AG08396 (cell line): ENCODE measurements around the gene CHRDL1.
A peak's percentile ranks its signal among the peaks of the same experiment; 100 is the strongest.

Experiments used
- DNase-seq: peaks from one replicate; pipeline ENCODE4 v3.0.0; 2012; ENCODE audit warnings: low spot score, mixed read lengths

Gene CHRDL1

DNA sequence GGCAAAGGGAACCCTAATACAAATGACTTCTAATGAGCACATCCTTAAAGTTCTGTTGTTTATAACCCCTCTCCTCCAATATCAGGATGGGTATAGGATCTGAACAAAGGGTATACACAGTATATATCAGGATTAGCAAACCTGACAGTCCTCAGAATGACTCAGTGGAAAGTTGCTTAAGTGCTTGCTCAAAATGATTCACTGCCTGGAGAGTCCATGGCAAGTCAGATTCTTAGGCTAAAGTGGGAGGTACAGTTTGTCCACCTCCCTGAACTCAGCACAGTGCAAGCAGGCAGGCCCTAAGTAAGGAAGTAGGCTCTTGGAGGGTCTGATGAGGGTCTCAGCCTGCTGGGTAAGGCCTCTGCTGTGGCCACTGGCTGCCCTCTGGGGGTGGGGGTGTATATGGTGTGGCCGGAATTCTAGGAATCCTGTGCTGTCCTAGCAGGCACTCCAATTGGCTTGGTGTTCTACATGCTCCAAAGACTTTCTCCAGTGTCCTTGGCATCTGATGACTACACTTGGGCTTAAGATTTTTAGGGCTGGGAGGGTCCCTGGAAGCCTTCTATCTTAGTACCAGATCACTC is 54.3 kb downstream of the CHRDL1 start:
- DNase-seq = peak; percentile 8

DNA sequence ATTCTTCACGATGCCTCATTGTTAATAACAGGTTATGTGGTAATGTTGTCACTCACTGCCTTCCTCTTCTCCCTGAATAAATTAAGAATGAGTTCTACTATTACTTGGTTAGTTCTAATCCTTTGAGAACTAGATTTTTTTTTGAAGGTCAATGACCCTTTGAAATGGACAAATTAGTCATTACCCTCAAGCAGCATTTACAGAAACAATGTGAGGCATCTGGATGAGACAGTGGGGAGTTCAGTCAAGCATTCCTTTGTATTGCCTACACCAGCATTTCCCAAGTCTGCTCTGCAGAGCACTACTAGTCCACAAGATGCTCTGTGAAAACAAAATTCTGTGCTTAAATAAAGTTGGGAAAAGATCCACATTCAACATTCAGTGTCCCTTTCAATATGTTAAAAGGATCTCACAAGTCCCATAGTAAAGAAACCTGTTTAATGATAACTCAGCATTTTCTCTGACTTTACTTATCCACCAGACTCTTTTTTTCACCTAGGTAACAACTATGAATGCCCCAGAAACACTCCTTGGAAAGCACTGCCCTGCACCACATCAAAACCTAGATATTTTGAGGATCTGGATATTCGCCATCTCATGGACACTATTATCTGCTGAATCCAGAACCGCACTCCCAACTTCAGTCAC is 60.6 kb downstream of the CHRDL1 start:
- peak; percentile 11 for DNase-seq

DNA sequence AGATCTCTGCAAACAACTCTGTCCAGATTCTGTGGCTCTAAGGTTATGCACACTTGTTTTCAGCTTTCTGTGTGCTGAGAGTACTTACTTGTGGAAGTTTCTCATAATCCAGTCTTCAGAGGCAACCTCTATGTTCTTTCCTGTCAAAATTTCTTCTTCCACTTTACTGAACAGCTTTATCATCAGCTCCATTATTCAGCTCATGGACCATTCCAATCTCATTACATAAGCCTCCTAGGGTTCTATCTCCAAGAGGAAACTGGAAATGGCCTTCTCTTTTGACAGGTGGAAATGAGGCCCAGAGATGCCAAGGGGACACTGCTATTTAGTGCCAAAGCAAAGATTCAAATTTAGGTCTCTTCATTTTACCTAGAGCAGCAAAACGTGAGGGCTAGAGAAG is 61.3 kb downstream of the CHRDL1 start:
- no peak for DNase-seq

DNA sequence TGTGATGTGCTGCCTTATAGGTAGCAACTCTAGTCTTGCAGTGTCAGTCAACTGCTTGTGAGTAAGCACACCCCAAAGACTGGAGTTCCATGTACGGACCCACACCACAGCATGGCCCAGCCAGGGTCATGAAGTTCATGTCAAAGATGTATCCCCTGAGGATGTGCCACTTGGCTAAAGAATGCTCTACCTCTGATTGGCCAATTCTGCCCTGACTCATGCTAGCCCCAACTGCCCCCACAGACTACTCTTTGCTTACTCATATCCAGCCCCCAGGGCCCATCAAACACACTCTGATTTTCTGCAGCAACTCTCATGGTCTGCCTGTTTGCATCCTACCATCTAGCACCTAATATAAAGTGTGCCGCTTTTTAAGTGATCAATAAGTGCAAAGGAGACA is 62.5 kb downstream of the CHRDL1 start:
- no peak for DNase-seq

DNA sequence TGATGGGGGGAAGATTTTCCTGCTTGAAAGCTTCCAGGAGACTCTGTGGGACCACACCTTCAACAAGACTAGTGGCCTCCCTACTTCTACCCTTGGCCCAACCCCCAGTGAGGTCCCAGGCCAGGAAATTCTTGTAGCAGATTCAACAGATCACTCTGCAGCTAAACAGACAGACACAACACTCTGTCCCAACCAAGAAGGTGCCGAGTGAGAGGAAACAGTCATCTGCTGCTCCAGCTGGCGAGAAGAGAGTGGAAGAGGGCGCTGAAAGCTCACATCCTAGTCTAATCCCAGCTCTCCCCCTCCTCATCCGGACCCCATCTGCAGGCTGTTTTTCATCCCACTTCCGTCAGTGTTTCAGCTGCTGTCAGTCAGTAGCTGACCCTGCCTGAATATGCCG is 63.4 kb downstream of the CHRDL1 start:
- DNase-seq = no peak

DNA sequence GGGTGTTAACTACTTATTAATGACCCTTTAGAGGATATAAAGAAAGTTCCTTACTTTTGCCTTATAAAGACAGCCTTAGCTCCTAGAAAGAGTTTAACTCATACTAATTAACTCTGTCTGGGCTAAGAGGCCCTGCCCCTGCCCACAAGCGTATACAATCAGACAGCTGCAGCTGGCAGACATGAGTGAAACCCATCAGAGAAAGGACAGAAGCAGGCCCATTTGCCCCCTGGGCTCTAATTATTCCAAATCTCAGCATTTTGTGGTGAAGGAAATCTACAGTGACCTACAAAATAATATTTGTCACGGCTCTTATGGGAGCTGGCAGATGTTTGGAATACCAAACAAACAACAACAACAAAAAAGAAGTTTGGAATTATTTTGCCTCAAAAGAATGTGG is 71.8 kb downstream of the CHRDL1 start:
- no peak for DNase-seq

DNA sequence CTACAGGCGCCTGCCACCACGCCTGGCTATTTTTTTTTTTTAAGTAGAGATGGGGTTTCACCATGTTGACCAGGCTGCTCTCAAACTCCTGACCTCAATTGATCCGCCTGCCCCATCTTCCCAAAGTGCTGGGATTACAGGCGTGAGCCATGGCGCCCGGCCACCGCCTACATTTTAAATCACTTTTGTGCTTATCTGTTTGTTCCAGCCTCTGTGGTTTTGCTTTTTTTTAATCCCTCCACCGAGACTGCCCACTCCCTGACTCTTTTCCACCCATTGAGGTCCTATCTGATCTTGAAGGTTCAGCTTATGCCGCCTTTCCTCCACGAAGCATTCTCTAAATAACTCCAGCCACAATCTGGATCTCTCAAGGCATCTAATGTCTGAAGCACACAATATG is 73.5 kb downstream of the CHRDL1 start:
- DNase-seq = no peak

DNA sequence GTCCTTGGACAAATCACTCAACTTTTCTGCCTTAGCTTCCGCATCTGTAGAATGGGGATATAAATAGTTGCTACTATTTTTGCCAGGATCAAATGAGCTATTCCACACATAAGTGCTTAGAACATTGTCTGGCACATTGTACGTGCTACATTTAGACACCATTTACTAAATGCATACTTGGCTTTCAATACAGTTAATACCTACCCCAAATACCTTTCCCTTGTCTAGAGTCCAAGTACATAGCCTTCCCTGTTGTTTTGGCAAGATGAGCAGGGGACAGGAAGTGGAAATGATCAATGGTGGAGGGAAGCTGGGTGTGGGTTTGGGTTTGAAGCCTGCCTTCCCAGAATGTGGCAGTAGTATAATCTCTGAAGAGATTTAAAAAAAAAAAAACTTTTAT is 82.0 kb downstream of the CHRDL1 start:
- no peak for DNase-seq

DNA sequence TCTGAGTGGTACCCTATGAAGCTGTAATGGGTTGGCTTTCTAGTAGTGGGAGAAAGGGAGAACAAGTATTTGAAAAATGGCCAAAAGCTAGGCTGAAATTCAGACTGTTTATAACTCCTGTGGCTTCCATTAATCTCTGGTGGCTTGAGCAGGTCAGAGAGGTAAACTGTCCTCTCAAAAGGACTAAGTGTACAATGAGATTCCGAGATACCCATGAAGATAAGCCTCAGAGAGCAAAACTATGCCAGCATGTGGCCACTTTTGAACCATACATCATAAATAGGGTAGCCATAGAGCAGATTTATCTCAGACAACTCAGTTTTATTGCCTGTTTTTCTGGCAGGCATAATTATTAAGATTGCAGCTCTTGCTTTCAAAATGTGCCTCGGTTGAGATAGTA is 89.2 kb downstream of the CHRDL1 start:
- DNase-seq = no peak

DNA sequence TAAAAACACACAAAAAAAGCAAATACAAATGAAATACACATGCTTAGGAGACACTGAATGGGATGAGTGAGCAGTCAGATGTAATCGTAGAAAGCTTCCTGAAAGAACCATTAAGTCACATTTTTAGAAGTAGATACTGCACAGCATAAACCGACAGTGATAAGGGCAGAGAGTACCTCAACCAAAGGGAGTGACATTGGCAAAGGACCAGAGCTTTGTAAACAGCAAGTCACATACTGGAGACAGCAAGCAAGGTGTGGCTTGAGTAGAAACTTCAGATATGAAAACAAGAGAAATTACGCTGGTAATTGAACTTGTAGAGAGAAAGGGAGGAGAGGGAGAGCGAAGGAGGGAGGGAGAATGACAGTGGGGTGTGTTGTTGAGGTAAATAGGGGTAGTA is 92.0 kb downstream of the CHRDL1 start:
- DNase-seq = no peak

DNA sequence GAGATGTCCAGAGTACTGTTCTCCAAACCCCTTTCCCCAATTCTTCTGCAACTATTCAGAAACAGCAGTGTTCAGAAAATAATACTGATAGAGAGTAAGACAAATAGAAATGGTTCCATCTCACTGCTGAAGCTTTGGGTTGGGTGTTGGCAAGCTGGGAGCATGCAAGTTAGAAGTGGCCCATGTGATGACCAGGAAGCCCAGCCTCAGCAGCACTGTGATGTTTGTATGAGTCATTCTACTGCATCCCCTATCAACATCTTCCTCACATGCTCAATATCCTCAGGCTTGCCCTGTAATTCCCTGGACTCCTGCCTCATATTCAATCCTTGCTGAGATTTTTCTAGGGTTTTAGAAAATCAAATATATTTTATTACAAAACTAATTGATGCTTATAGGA is 96.5 kb downstream of the CHRDL1 start:
- DNase-seq = peak; percentile 7

DNA sequence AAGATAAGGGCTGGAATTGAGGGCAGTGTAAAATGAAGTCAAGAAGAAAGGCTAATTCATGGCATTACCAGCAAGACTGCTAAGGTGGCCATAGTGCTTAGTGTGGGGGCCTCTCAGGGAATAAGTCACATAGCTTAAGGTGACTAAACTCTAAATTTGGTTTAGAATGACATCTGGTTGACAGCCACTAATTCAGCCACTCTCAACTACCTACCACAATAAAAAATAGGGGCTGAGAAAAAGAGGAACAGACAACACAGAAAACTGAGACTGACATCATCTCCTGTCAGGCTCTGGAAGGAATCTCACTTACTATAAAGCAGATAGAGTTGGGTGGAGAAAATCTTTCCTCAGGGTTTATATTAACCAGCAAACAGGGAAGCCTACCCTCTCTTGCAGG is 96.9 kb downstream of the CHRDL1 start:
- no peak for DNase-seq

DNA sequence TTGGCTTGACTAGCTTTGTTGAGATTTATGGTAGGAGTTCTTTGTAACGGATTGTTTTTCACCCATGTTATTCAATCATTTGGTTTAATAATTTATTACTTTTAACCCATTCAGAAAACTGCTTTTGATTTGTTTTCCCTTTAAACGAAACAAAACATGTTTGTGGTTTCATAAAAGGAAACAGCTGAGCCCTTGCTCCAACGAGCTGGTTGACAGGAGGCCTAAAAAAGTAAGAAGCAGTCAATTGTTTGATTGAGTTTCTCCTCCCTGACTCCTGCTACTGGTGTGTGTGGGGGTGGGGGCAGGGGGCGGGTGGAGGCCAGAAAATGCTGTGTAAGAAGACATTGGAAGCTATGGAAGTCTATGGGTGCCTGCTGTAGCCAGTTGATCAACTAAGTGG is 102.8 kb downstream of the CHRDL1 start:
- no peak for DNase-seq

DNA sequence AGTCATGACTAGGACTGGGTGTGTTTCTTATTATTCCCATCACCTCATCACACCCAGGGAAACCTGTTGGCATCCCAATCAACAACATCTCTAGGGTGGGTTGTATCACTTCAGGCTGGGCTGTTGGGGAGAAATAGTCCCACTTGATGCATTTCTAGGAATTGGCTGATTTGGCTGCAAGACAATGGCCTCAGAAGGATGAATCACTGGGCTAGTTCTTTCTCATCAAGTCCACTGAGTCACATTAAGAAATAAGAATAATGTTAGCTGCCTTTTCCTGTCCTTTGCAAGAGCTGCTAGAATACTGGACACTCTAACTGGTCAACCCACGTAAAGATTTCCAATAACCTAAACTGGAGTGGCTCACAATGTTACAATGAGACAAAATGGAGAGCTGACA is 104.2 kb downstream of the CHRDL1 start:
- DNase-seq = no peak

DNA sequence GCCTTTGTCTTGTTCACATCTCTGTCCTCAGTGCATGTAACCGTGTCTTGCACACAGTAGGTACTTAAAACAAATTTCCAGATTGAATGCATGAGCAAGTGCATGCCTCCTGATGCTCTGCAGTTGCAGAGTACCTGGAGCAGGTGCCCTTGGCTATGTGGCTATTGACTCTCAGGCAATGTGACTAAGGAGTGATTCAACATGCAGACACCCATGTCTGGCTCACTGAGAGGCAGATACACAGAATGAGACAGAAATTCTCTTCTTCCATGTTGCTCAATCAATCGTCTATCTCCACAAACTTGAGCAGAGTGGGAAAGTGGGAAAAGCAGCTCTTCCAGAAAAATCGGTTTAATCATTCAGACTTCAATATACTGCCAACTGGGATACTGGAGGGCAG is 111.0 kb downstream of the CHRDL1 start:
- DNase-seq = no peak

DNA sequence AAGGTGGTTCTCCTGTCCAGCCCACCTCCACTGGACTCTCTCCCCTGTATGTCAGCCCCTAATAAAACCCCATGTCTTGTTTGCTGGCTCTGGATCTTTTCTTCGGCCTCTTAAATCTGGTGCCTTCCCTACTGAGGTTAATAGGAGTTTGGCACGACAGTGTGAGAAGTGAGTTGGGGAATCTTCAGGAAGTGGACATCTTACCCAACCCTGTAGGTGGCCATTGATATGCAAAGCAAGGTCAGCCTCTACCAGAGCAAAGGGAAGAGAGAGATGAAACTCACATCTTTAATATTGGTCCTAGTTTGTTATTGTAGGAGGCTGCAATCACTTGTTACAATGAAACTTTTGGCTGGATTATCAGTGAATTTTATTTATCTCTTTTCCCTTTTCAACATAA is 111.7 kb downstream of the CHRDL1 start:
- DNase-seq = no peak

DNA sequence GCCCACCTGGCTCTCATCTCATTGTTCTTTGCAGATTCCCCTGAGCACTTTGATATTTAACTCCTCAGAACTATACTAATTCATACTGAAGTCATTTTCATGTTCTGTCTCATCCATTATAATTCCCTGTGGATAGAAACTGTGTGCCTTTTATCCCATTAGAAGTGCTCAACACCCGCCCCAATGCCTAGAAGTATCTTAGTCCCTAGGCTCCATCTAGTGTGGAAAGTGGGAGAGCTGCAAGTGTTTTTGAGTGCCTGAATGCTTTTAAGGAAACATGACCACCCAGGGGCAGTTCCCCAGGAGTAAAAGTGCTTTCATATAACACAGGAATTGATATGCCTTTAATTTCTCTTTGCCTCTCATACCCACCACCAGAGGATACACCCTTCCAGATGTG is 117.0 kb downstream of the CHRDL1 start:
- no peak for DNase-seq

DNA sequence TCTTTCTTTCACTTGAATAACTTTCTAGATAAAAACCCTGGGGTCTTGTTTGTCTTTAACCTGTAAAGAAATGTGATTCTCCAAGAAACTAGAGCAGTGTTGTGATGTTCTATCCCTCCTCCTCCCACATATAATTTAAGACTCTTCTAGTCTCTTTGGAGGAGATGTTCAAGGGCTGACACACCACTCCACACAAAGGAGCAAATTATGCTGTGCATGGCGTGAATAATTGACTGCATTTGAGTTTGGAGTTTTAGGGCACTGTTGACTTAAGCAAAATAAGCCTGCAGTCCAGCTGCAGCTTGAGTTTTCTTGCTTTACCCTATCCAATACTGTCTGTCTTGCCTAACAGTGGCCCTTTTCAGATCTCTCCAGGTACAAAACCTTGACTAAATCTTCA is 119.7 kb downstream of the CHRDL1 start:
- DNase-seq = no peak

DNA sequence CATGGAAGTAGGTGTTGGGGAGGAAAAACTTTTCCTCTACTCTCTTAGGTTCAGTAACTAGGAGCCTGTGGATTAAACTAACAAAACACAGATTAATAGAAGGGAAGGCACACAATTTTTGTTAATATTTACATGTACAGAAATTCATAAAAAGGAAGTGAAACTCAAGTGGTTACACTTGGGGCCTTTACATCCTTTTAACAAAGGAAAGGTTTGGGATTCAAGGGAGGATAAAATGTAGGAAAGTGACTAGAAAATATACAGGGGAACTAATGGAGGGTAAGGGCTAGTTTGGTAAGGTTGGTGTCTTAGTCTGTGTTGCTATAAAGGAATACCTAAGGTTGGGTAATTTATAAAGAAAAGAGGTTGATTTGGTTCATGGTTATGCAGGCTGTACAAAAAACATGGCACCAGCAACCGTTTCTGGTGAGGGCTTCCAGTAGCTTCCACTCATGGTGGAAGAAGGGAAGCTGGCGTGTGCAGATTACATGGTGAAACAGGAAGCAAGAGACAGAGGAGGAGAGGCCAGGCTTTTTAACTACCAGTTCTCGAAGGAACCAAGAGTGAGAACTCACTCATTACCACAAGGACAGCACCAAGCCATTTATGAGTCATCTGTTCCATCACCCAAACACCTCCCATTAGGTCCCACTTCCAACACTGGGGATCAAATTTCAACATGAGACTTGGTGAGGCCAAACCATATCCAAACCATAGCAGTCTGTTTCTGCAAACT is 124.4 kb downstream of the CHRDL1 start:
- DNase-seq = no peak

DNA sequence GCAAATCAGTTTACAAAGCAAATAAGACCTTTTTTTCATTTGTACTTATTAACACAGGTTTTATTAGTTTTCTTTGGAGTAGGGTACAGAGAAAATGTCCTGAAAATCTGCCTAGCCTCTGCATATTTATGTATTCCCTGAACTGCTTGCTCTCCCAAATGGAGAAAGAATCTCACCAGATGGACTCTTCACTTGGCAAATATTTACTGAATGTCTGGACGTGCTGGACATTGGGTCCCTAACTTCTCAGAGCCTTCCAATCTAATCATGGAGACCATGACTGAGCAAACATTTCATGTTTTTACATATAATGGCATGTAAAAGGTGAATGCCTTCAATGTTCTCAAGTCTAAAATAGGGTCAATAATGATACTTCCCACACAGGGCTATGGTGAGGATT is 126.0 kb downstream of the CHRDL1 start:
- DNase-seq = no peak

DNA sequence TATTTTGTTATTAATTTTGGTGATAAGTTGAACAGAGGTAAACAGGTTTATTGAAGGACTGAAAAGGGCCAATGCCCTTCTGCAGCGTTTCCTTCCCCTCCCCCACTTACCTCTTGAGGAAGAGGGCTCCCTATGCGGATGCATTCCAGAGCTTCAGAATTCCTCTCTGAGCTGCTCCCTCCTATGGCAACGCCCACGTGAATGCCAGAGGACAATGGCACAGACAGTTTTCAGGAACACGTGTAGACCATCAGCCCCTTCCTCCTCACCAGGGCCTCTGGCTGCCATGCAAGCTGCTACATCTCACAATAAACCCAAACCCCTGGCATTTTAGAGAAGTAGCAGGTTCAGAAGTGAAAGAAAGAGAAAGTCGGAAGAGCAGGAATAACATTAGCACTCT is 127.9 kb downstream of the CHRDL1 start:
- no peak for DNase-seq

DNA sequence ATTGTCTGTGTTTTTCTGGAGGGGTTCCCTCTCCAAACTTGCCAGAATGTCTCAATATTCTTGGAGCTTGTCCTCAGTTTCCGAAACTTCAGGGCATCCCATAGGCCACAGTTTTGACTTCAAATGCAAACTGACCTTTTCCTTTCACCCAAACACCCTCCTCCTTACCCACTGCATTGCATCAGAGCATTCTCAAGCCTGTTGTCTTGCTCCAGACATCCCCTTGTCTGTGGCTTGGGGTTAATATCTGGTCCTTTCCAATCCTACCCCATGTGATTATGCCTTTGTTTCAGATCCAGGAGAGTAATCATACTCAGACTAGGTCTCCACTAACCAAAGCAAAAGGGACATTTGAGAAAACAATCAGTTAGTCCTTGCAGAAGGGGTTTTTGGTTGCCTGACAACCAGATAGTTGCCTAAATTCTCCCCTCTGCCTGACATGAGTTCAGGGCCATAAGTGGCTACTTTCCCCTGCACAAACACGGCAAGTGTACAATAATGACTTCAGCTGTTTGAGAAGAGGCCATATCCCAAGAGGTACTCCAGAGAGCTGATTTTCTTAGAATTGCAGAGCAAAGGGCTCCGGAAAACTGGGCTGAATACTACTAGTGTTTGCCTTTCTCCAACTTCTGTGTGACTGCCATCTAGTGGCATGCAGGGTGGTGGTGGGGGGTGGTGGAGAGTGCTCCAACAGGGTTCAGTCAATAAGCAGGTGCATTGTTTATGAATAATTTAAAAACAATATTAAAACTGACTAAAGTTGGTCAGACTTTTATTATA is 130.2 kb downstream of the CHRDL1 start:
- peak; percentile 12 for DNase-seq

DNA sequence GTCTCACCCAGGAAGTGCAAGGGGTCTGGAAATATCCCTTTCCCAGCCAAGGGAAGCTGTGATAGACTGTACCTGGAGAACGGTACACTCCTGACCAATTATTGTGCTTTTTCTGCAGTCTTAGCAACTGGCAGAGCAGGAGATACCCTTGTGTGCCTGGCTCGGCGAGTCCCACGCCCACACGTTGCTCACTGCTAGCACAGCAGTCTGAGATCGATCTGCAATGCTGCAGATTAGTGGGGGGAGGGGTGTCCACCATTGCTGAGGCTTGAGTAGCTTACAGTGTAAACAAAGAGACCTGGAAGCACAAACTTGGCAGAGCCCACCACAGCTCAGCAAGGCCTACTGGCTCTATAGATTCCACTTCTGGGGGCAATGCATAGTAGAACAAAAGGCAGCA is 138.5 kb downstream of the CHRDL1 start:
- no peak for DNase-seq
